Lung (tissue), 13 donors: ENCODE data around the gene CSH2. TPM values are rescaled to one million over a fixed set of nuclear protein-coding genes. Genes with fewer than 3 reads are reported as not detected.

ENCODE experiments used
- ATAC-seq: fragments of 200-7000 bp; cut with Tn5 transposase; one replicate; pipeline ENCODE4 v1.9.1; 2020; ENCODE audit warnings: moderate number of reproducible peaks; ENCODE audit not compliant: insufficient read depth, low FRiP score
- DNase-seq, 3 donors: peaks; one replicate each; pipeline ENCODE4 v3.0.0-alpha.2; 2013 to 2017
- H3K27ac ChIP-seq, 2 donors: one replicate each; pipeline ENCODE4 v1.5.1; 2013; ENCODE audit warnings: mild to moderate bottlenecking in 2 of 2, moderate library complexity in 2 of 2, control low read depth in 1 of 2, inconsistent platforms in 1 of 2, low read depth in 1 of 2, low read length in 1 of 2
- H3K27me3 ChIP-seq, 3 donors: one replicate each; pipeline ENCODE4 v1.5.1; 2013; ENCODE audit warnings: low read length in 2 of 3; ENCODE audit not compliant: control insufficient read depth in 3 of 3, insufficient read depth in 3 of 3
- H3K36me3 ChIP-seq, 4 donors: one replicate each; pipeline ENCODE4 v1.5.1; 2013; ENCODE audit warnings: low read length in 4 of 4, mild to moderate bottlenecking in 1 of 4, moderate library complexity in 1 of 4; ENCODE audit not compliant: control insufficient read depth in 4 of 4, insufficient read depth in 4 of 4
- H3K4me1 ChIP-seq, 5 donors: one replicate each; pipeline ENCODE4 v1.5.1; 2013; ENCODE audit warnings: low read length in 5 of 5, mild to moderate bottlenecking in 2 of 5, moderate library complexity in 1 of 5; ENCODE audit not compliant: control insufficient read depth in 5 of 5, insufficient read depth in 5 of 5
- H3K4me3 ChIP-seq: one replicate; pipeline ENCODE4 v1.5.1; 2013; ENCODE audit warnings: mild to moderate bottlenecking, control low read depth, moderate library complexity
- H3K9ac ChIP-seq, 2 donors: one replicate each; pipeline ENCODE4 v1.5.1; 2013; ENCODE audit warnings: low read length in 2 of 2, control low read depth in 1 of 2; ENCODE audit not compliant: insufficient read depth in 1 of 2
- H3K9me3 ChIP-seq, 4 donors: one replicate each; pipeline ENCODE4 v1.5.1; 2013; ENCODE audit warnings: low read length in 3 of 4, mild to moderate bottlenecking in 1 of 4, moderate library complexity in 1 of 4; ENCODE audit not compliant: control insufficient read depth in 4 of 4, insufficient read depth in 3 of 4
- polyA plus RNA-seq, 2 donors: library from polyadenylated mRNA; stranded (reverse); fragments of 200-250 nt; gene quantifications; one replicate each; pipeline ENCODE4 v1.2.1, GENCODE V29; 2013
- small RNA-seq: library from RNA; depleted of rRNA; stranded (forward); fragments of <200 nt; gene quantifications from one replicate; pipeline ENCODE3, GENCODE V24; 2014; ENCODE audit warnings: low replicate concordance
- total RNA-seq, 2 donors: library from RNA; depleted of rRNA in 1 of 2; stranded (reverse); fragments of >200 nt in 1 of 2; gene quantifications; one replicate each; pipeline ENCODE4 v1.2.1, GENCODE V29; 2014 to 2021
- TF ChIP-seq, protein P1 (sequence below): IDR thresholded peaks from 2 replicates; pipeline ENCODE4 v1.5.1; 2012; ENCODE audit warnings: mild to moderate bottlenecking; ENCODE audit errors: control extremely low read depth, extremely low read depth
- donor health status: control.
- donor health status: control.
- donor health status: Bipolar disorder and iron deficiency.
- donor health status: healthy.
- donor health status: DM: yes; HTN: yes; CAD: no.

Gene CSH2
- total and polyA plus RNA-seq, 4 donors, result not detected

DNA sequence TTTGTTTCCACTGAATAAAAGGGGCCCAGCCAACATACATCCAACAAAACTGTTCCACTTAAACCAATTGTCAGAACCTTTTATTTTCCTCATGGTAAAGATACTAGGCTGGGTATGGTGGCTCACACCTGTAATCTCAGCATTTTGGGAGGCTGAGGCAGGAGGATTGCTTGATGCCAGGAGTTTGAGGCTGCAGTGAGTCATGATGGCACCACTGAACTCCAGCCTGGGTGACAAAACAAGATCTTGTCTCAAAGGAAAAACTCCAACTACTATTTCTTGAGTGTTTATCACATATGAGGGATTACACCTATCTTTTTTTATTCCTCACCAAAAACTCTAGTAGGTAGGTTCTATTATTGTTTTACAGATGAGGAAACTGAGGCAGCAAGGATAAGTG, 50.9 kb downstream of the CSH2 start:
- Histone ChIP-seq H3K27ac (no peak overlapping the region), H3K4me3 (no peak overlapping the region), H3K9ac (no peak overlapping the region), H3K36me3 (peaks cover 51 to 67% (median 60%) of the 10 kb centered on the region in 4 donors), H3K4me1 (peaks cover 0 to 8% (median 5%) of the 10 kb centered on the region in 5 donors), H3K27me3 (no peaks in the 10 kb centered on the region), H3K9me3 (no peaks in the 10 kb centered on the region)
- no peak for ATAC-seq
- TF ChIP-seq, protein P1, sequence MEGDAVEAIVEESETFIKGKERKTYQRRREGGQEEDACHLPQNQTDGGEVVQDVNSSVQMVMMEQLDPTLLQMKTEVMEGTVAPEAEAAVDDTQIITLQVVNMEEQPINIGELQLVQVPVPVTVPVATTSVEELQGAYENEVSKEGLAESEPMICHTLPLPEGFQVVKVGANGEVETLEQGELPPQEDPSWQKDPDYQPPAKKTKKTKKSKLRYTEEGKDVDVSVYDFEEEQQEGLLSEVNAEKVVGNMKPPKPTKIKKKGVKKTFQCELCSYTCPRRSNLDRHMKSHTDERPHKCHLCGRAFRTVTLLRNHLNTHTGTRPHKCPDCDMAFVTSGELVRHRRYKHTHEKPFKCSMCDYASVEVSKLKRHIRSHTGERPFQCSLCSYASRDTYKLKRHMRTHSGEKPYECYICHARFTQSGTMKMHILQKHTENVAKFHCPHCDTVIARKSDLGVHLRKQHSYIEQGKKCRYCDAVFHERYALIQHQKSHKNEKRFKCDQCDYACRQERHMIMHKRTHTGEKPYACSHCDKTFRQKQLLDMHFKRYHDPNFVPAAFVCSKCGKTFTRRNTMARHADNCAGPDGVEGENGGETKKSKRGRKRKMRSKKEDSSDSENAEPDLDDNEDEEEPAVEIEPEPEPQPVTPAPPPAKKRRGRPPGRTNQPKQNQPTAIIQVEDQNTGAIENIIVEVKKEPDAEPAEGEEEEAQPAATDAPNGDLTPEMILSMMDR, result no peak
- DNase-seq, result no peak

Small RNAs within 50 kb of the gene (small RNA-seq; reads per million reads assigned to genes)
- gene AC040958.1 (not detected), gene AC127029.1 (not detected), gene GH1 (not detected)

Other genes with a start within 250 kb of the CSH2 start
- 10 to 100 TPM; 30.1 to 30.8 TPM for gene LIMD2, start 173.6 kb downstream of the CSH2 start, total RNA-seq
- 10 to 100 TPM; 26.4 to 69.5 TPM for gene LIMD2, start 173.6 kb downstream of the CSH2 start, polyA plus RNA-seq
- gene STRADA, start 131.9 kb downstream of the CSH2 start, total RNA-seq, result 10 to 100 TPM; 33.7 to 48.8 TPM
- 10 to 100 TPM; 20.7 to 23.1 TPM for gene STRADA, start 131.9 kb downstream of the CSH2 start, polyA plus RNA-seq
- 10 to 100 TPM; 86.5 to 89.9 TPM for gene CCDC47, start 100.1 kb downstream of the CSH2 start, total RNA-seq
- gene CCDC47, start 100.1 kb downstream of the CSH2 start, polyA plus RNA-seq, result 10 to 100 TPM; 29.5 to 78.9 TPM
- 100 to 1,000 TPM in 1 of 2 donors, 10 to 100 TPM in 1; 91.8 to 153 TPM for gene DDX42, start 99.5 kb downstream of the CSH2 start, total RNA-seq
- 10 to 100 TPM; 47.8 to 59.9 TPM for gene DDX42, start 99.5 kb downstream of the CSH2 start, polyA plus RNA-seq
- 100 to 1,000 TPM in 1 of 2 donors, 10 to 100 TPM in 1; 46.1 to 124 TPM for gene PSMC5, start 46.2 kb downstream of the CSH2 start, total RNA-seq
- 100 to 1,000 TPM; 154 to 177 TPM for gene PSMC5, start 46.2 kb downstream of the CSH2 start, polyA plus RNA-seq
- 10 to 100 TPM; 29.2 to 39.8 TPM for gene FTSJ3, start 46.0 kb downstream of the CSH2 start, total RNA-seq
- gene FTSJ3, start 46.0 kb downstream of the CSH2 start, polyA plus RNA-seq, result 10 to 100 TPM; 15.4 to 30.0 TPM
- 100 to 1,000 TPM in 1 of 2 donors, 10 to 100 TPM in 1; 82.4 to 109 TPM for gene SMARCD2, start 31.0 kb downstream of the CSH2 start, total RNA-seq
- gene SMARCD2, start 31.0 kb downstream of the CSH2 start, polyA plus RNA-seq, result 10 to 100 TPM; 64.9 to 67.7 TPM
- gene GH2, start 8.3 kb upstream of the CSH2 start, total RNA-seq, result not detected
- gene GH2, start 8.3 kb upstream of the CSH2 start, polyA plus RNA-seq, result not detected
- not detected for gene CSH1, start 22.9 kb upstream of the CSH2 start, total RNA-seq
- gene CSH1, start 22.9 kb upstream of the CSH2 start, polyA plus RNA-seq, result not detected
- not detected for gene CSHL1, start 37.6 kb upstream of the CSH2 start, total RNA-seq
- not detected for gene CSHL1, start 37.6 kb upstream of the CSH2 start, polyA plus RNA-seq
- not detected for gene GH1, start 45.2 kb upstream of the CSH2 start, total RNA-seq
- gene GH1, start 45.2 kb upstream of the CSH2 start, polyA plus RNA-seq, result not detected
- 1 to 10 TPM; 4.4 to 5.6 TPM for gene CD79B, start 58.7 kb upstream of the CSH2 start, total RNA-seq
- gene CD79B, start 58.7 kb upstream of the CSH2 start, polyA plus RNA-seq, result 1 to 10 TPM; 1.8 to 8.7 TPM
- under 1 TPM; 0.31 to 0.49 TPM for gene SCN4A, start 99.2 kb upstream of the CSH2 start, total RNA-seq
- gene SCN4A, start 99.2 kb upstream of the CSH2 start, polyA plus RNA-seq, result under 1 TPM; 0.11 to 0.12 TPM
- gene PRR29, start 124.7 kb upstream of the CSH2 start, total RNA-seq, result 10 to 100 TPM in 1 of 2 donors, 1 to 10 TPM in 1; 8.8 to 36.8 TPM
- 1 to 10 TPM; 8.0 to 9.3 TPM for gene PRR29, start 124.7 kb upstream of the CSH2 start, polyA plus RNA-seq
- 10 to 100 TPM; 58.7 to 60.3 TPM for gene ICAM2, start 147.0 kb upstream of the CSH2 start, total RNA-seq
- 10 to 100 TPM; 64.1 to 77.7 TPM for gene ICAM2, start 147.0 kb upstream of the CSH2 start, polyA plus RNA-seq